Measurements from ENCODE around the gene PCK2. TPM values are rescaled to one million over a fixed set of nuclear protein-coding genes. Genes with fewer than 3 reads are reported as not detected.

PCK2 gene
- total and polyA plus RNA-seq, 4 donors = 39.8 to 250 (median 221) TPM

GRCh38 chr14:24130717-24131548, 36.8 kb downstream of the PCK2 start:
- Histone ChIP-seq H3K36me3 (ENCODE audit: control insufficient read depth in 4 of 4, insufficient read depth in 3 of 4, low read depth in 1 of 4, low read length in 3 of 4) (no peaks in the 10 kb centered on the region), H3K4me1 (ENCODE audit: control insufficient read depth in 4 of 4, insufficient read depth in 4 of 4, low read length in 3 of 4) (peaks cover 7 to 37% (median 30%) of the 10 kb centered on the region in 4 donors), H3K9me3 (ENCODE audit: control insufficient read depth in 4 of 4, low read length in 3 of 4) (no peaks in the 10 kb centered on the region), H3K27ac (ENCODE audit: low read depth in 1 of 2, low read length in 2 of 2) (peak overlapping the region; percentile 72 to 83), H3K4me3 (ENCODE audit: low read depth in 1 of 3, low read length in 3 of 3) (peak overlapping the region in 1 of 3 donors; percentile 30), H3K27me3 (ENCODE audit: control insufficient read depth in 4 of 4, insufficient read depth in 4 of 4, low read length in 3 of 4) (no peaks in the 10 kb centered on the region), H3K9ac (ENCODE audit: low read depth in 1 of 2, low read length in 2 of 2) (peak overlapping the region in 1 of 2 donors; percentile 36)
- no peak for DNase-seq (ENCODE audit: low spot score)
- WGBS = 36% methylated on average over 7 of the region's 7 CpGs
- TF ChIP-seq YY1 (IDR thresholded peaks at IDR 0.05) = peak; percentile 95
- TF ChIP-seq ZBTB33 (IDR thresholded peaks at IDR 0.05) = peak; percentile 43
- peak; percentile 76 for TF ChIP-seq NR2F2 (IDR thresholded peaks at IDR 0.05)
- TF ChIP-seq RAD21 (IDR thresholded peaks at IDR 0.05) = peak; percentile 10 to 34
- no peak for TF ChIP-seq FOXA2 (IDR thresholded peaks at IDR 0.05)
- TF ChIP-seq SP1 (IDR thresholded peaks at IDR 0.05) = peak; percentile 88
- TF ChIP-seq GABPA (IDR thresholded peaks at IDR 0.05 in 1 of 2, conservative IDR thresholded peaks at IDR 0.05 in 1 of 2) = peak in 1 of 2 donors; percentile 42
- TF ChIP-seq JUND (IDR thresholded peaks at IDR 0.05) = no peak
- TF ChIP-seq, protein P1, sequence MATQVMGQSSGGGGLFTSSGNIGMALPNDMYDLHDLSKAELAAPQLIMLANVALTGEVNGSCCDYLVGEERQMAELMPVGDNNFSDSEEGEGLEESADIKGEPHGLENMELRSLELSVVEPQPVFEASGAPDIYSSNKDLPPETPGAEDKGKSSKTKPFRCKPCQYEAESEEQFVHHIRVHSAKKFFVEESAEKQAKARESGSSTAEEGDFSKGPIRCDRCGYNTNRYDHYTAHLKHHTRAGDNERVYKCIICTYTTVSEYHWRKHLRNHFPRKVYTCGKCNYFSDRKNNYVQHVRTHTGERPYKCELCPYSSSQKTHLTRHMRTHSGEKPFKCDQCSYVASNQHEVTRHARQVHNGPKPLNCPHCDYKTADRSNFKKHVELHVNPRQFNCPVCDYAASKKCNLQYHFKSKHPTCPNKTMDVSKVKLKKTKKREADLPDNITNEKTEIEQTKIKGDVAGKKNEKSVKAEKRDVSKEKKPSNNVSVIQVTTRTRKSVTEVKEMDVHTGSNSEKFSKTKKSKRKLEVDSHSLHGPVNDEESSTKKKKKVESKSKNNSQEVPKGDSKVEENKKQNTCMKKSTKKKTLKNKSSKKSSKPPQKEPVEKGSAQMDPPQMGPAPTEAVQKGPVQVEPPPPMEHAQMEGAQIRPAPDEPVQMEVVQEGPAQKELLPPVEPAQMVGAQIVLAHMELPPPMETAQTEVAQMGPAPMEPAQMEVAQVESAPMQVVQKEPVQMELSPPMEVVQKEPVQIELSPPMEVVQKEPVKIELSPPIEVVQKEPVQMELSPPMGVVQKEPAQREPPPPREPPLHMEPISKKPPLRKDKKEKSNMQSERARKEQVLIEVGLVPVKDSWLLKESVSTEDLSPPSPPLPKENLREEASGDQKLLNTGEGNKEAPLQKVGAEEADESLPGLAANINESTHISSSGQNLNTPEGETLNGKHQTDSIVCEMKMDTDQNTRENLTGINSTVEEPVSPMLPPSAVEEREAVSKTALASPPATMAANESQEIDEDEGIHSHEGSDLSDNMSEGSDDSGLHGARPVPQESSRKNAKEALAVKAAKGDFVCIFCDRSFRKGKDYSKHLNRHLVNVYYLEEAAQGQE (IDR thresholded peaks at IDR 0.05) = peak; percentile 75
- TF ChIP-seq, protein P2, sequence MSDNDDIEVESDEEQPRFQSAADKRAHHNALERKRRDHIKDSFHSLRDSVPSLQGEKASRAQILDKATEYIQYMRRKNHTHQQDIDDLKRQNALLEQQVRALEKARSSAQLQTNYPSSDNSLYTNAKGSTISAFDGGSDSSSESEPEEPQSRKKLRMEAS (IDR thresholded peaks at IDR 0.05) = peak; percentile 61
- TF ChIP-seq RXRA (IDR thresholded peaks at IDR 0.05) = peak; percentile 79 to 89
- TF ChIP-seq, protein P3, sequence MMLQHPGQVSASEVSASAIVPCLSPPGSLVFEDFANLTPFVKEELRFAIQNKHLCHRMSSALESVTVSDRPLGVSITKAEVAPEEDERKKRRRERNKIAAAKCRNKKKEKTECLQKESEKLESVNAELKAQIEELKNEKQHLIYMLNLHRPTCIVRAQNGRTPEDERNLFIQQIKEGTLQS (IDR thresholded peaks at IDR 0.05) = no peak
- peak; percentile 79 to 85 for TF ChIP-seq HNF4A (conservative IDR thresholded peaks at IDR 0.05)

GRCh38 chr14:24131549-24131966, 37.4 kb downstream of the PCK2 start:
- Histone ChIP-seq H3K4me3 (ENCODE audit: low read depth in 1 of 3, low read length in 3 of 3) (peak overlapping the region in 1 of 3 donors; percentile 30), H3K27me3 (ENCODE audit: control insufficient read depth in 4 of 4, insufficient read depth in 4 of 4, low read length in 3 of 4) (no peaks in the 10 kb centered on the region), H3K4me1 (ENCODE audit: control insufficient read depth in 4 of 4, insufficient read depth in 4 of 4, low read length in 3 of 4) (peaks cover 7 to 40% (median 31%) of the 10 kb centered on the region in 4 donors), H3K36me3 (ENCODE audit: control insufficient read depth in 4 of 4, insufficient read depth in 3 of 4, low read depth in 1 of 4, low read length in 3 of 4) (no peaks in the 10 kb centered on the region), H3K9ac (ENCODE audit: low read depth in 1 of 2, low read length in 2 of 2) (peak overlapping the region in 1 of 2 donors; percentile 62), H3K27ac (ENCODE audit: low read depth in 1 of 2, low read length in 2 of 2) (peak overlapping the region; percentile 72 to 83), H3K9me3 (ENCODE audit: control insufficient read depth in 4 of 4, low read length in 3 of 4) (no peaks in the 10 kb centered on the region)
- 42% methylated on average over 15 of the region's 15 CpGs for WGBS
- TF ChIP-seq RAD21 (IDR thresholded peaks at IDR 0.05) (no peak), FOXA2 (IDR thresholded peaks at IDR 0.05) (no peak), GABPA (IDR thresholded peaks at IDR 0.05 in 1 of 2, conservative IDR thresholded peaks at IDR 0.05 in 1 of 2) (no peak), ZBTB33 (IDR thresholded peaks at IDR 0.05) (no peak), NR2F2 (IDR thresholded peaks at IDR 0.05) (no peak)
- TF ChIP-seq, protein P4, sequence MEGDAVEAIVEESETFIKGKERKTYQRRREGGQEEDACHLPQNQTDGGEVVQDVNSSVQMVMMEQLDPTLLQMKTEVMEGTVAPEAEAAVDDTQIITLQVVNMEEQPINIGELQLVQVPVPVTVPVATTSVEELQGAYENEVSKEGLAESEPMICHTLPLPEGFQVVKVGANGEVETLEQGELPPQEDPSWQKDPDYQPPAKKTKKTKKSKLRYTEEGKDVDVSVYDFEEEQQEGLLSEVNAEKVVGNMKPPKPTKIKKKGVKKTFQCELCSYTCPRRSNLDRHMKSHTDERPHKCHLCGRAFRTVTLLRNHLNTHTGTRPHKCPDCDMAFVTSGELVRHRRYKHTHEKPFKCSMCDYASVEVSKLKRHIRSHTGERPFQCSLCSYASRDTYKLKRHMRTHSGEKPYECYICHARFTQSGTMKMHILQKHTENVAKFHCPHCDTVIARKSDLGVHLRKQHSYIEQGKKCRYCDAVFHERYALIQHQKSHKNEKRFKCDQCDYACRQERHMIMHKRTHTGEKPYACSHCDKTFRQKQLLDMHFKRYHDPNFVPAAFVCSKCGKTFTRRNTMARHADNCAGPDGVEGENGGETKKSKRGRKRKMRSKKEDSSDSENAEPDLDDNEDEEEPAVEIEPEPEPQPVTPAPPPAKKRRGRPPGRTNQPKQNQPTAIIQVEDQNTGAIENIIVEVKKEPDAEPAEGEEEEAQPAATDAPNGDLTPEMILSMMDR (IDR thresholded peaks at IDR 0.05; ENCODE audit: low read depth, low read length, missing input control) = no peak
- DNase-seq (ENCODE audit: low spot score) = no peak

Data from liver (tissue), 9 donors.